ENCODE measurements around the gene SI. TPM values are rescaled to one million over a fixed set of nuclear protein-coding genes. Genes with fewer than 3 reads are reported as not detected.

The SI gene
- total and polyA plus RNA-seq, 2 donors (not counting 3 experiments of a cell fraction or from before 2014, with no cell fraction given) = not detected

DNA sequence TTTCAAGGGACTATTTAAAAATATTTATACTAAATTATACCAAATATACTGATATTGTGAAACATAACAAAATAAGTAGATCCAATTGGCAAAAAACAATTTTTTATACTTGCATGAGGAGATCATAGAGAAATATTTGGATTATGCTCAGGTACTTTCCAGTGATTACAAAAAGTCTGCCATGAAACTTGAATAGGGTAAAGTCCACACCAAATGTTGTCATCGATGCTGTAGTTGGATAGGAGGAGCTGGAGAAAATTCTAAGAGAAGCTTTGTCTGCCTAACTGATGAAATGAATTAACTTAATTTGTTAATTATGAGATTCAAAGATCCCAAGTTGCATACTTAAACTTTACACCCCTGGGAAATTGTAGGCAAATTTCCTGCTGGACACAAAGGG lies 93.3 kb downstream of the SI start:
- no peak for DNase-seq (ENCODE audit: low read depth, low spot score)
- dilution Hi-C loops (cut with MboI; ENCODE audit: extremely low pct_ligation_motif_present, low sequenced_read_pairs) (no loop called here), intact Hi-C loops (cut with micrococcal nuclease) (no loop called here)
- no peak overlapping the region for H3K4me2 ChIP-seq (ENCODE audit: insufficient read depth, low read length)
- no peak for TF ChIP-seq JUN (IDR thresholded peaks at IDR 0.05; ENCODE audit: borderline replicate concordance, insufficient read depth, insufficient read length, low read depth)
- TF ChIP-seq EZH2 (IDR thresholded peaks at IDR 0.05; ENCODE audit: borderline replicate concordance, low read depth, low read length, severe bottlenecking) = no peak
- ChIA-PET CTCF (no interaction called here), POLR2A (no interaction called here)
- H3K27me3 ChIP-seq (ENCODE audit: control insufficient read depth in 2 of 2, insufficient read depth in 2 of 2, low read length in 2 of 2) = no peaks in the 10 kb centered on the region
- no peaks in the 10 kb centered on the region for H3K36me3 ChIP-seq (ENCODE audit: control insufficient read depth in 2 of 2, extremely low read depth in 1 of 2, insufficient read depth in 2 of 2, low read length in 2 of 2)
- no peaks in the 10 kb centered on the region for H3K79me2 ChIP-seq (ENCODE audit: control insufficient read depth, insufficient read depth, low read length)
- H3K4me3 ChIP-seq (replicated peaks in 1 of 3; ENCODE audit: insufficient read depth in 1 of 3, low read depth in 1 of 3, low read length in 3 of 3) = no peak overlapping the region
- H3K27ac ChIP-seq (ENCODE audit: insufficient read depth, low read depth, low read length) = no peak overlapping the region
- H3K4me1 ChIP-seq (ENCODE audit: control insufficient read depth, extremely low read depth, insufficient read depth, low read length) = no peaks in the 10 kb centered on the region
- BruUV-seq (replicated peaks) = no TSS peak
- H4K20me1 ChIP-seq (replicated peaks; ENCODE audit: control insufficient read depth, extremely low read depth, insufficient read depth, low read length) = no peaks in the 10 kb centered on the region
- H2AFZ ChIP-seq (ENCODE audit: low read depth, low read length) = no peak overlapping the region
- peaks cover 4% of the 10 kb centered on the region for H3K9me3 ChIP-seq (replicated peaks; ENCODE audit: control insufficient read depth, insufficient read depth, low read length)
- no peaks in the 10 kb centered on the region for H3K9me1 ChIP-seq (replicated peaks; ENCODE audit: control insufficient read depth, extremely low read depth, insufficient read depth, low read length)
- no peak for FAIRE-seq
- H3K9ac ChIP-seq (replicated peaks; ENCODE audit: extremely low read depth, insufficient read depth, low read length) = no peak overlapping the region

DNA sequence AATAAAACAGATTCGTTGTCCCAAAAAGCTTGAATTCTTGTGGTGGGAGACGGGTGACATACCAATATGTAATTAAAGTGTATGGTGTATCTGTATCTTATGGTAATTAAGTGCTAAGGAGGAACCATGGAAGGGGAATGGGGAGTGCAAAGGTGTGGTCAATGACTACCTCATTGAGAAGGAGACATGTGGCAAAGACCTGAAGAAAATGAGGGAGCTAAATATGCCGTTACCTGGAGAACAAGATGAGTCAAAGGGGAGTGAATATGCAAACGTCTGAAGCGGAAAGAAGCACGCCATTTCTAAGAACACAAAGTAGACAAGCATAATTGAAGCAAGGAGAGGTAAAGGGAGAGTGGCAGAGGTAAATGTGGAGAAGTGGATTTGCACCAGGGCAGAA lies 115.7 kb downstream of the SI start:
- no peak overlapping the region for H2AFZ ChIP-seq (ENCODE audit: low read depth, low read length)
- no peaks in the 10 kb centered on the region for H4K20me1 ChIP-seq (replicated peaks; ENCODE audit: control insufficient read depth, extremely low read depth, insufficient read depth, low read length)
- TF ChIP-seq MYC (IDR thresholded peaks at IDR 0.05; ENCODE audit: low read depth, low read length) = no peak
- no peak for TF ChIP-seq JUN (IDR thresholded peaks at IDR 0.05; ENCODE audit: borderline replicate concordance, insufficient read depth, insufficient read length, low read depth)
- no peak for TF ChIP-seq FOS (IDR thresholded peaks at IDR 0.05; ENCODE audit: borderline replicate concordance, insufficient read depth, low read length)
- no peak for TF ChIP-seq MAX (IDR thresholded peaks at IDR 0.05; ENCODE audit: insufficient read depth, insufficient read length)
- TF ChIP-seq CTCF (IDR thresholded peaks at IDR 0.05; ENCODE audit: extremely low read depth in 1 of 2, insufficient read depth in 1 of 2, low read depth in 1 of 2, low read length in 2 of 2) = no peak
- TF ChIP-seq EZH2 (IDR thresholded peaks at IDR 0.05; ENCODE audit: borderline replicate concordance, low read depth, low read length, severe bottlenecking) = no peak
- no peak for TF ChIP-seq POLR2AphosphoS5 (IDR thresholded peaks at IDR 0.05; ENCODE audit: insufficient read depth, low read depth, low read length)
- TF ChIP-seq GATA2 (IDR thresholded peaks at IDR 0.05; ENCODE audit: insufficient read depth, insufficient read length, low read depth, low read length) = no peak
- no peak for TF ChIP-seq POLR2A (IDR thresholded peaks at IDR 0.05; ENCODE audit: low read depth, low read length)
- BruUV-seq (replicated peaks) = no TSS peak
- no peaks in the 10 kb centered on the region for H3K36me3 ChIP-seq (ENCODE audit: control insufficient read depth in 2 of 2, extremely low read depth in 1 of 2, insufficient read depth in 2 of 2, low read length in 2 of 2)
- FAIRE-seq = no peak
- peaks cover 2% of the 10 kb centered on the region for H3K9me3 ChIP-seq (replicated peaks; ENCODE audit: control insufficient read depth, insufficient read depth, low read length)
- no peaks in the 10 kb centered on the region for H3K27me3 ChIP-seq (ENCODE audit: control insufficient read depth in 2 of 2, insufficient read depth in 2 of 2, low read length in 2 of 2)
- H3K4me3 ChIP-seq (replicated peaks in 1 of 3; ENCODE audit: insufficient read depth in 1 of 3, low read depth in 1 of 3, low read length in 3 of 3) = no peak overlapping the region
- dilution Hi-C loops (cut with MboI; ENCODE audit: extremely low pct_ligation_motif_present, low sequenced_read_pairs) = no loop called here
- ChIA-PET POLR2A (no interaction called here), CTCF (no interaction called here)
- no peaks in the 10 kb centered on the region for H3K9me1 ChIP-seq (replicated peaks; ENCODE audit: control insufficient read depth, extremely low read depth, insufficient read depth, low read length)
- H3K4me2 ChIP-seq (ENCODE audit: insufficient read depth, low read length) = no peak overlapping the region
- DNase-seq (ENCODE audit: low read depth, low spot score) = no peak
- H3K9ac ChIP-seq (replicated peaks; ENCODE audit: extremely low read depth, insufficient read depth, low read length) = no peak overlapping the region
- intact Hi-C loops (cut with micrococcal nuclease) = no loop called here
- H3K79me2 ChIP-seq (ENCODE audit: control insufficient read depth, insufficient read depth, low read length) = no peaks in the 10 kb centered on the region
- no peaks in the 10 kb centered on the region for H3K4me1 ChIP-seq (ENCODE audit: control insufficient read depth, extremely low read depth, insufficient read depth, low read length)
- no peak overlapping the region for H3K27ac ChIP-seq (ENCODE audit: insufficient read depth, low read depth, low read length)
